Stimulated activated CD8-positive, alpha-beta memory T cell treated with anti-CD3 and anti-CD28 coated beads, Interleukin-4, amount 100 ng/mL, for 1 hour (primary cell): ENCODE results near the gene PRELP.
"Not testable (repeated sequence)": the region's sequence is repeated elsewhere in the genome, so short reads cannot be mapped to it uniquely, and the experiment has no call there.

ENCODE experiments used
- DNase-seq, 2 donors: peaks; one replicate each; pipeline ENCODE4 v3.0.0-alpha.2; 2020; ENCODE audit warnings: low read depth in 2 of 2, low spot score in 1 of 2

Gene PRELP

GRCh38 chr1:203453616-203454015 lies 22.0 kb upstream of the PRELP start:
- no peak for DNase-seq

- DNase-seq = no peak
Observed at GRCh38 chr1:203454986-203455471, 20.6 kb upstream of the PRELP start.

- DNase-seq = no peak
Observed at GRCh38 chr1:203455706-203456105, 19.9 kb upstream of the PRELP start.

- DNase-seq = no peak
Observed at GRCh38 chr1:203456577-203456976, 19.0 kb upstream of the PRELP start.

- no peak for DNase-seq
Observed at GRCh38 chr1:203458078-203458477, 17.5 kb upstream of the PRELP start.

GRCh38 chr1:203459671-203460201 lies 15.9 kb upstream of the PRELP start:
- no peak for DNase-seq

GRCh38 chr1:203461717-203462116 lies 13.9 kb upstream of the PRELP start:
- DNase-seq = no peak

GRCh38 chr1:203462143-203462542 lies 13.5 kb upstream of the PRELP start:
- DNase-seq = no peak

GRCh38 chr1:203462878-203463277 lies 12.7 kb upstream of the PRELP start:
- no peak for DNase-seq

GRCh38 chr1:203463469-203464062 lies 12.0 kb upstream of the PRELP start:
- no peak for DNase-seq

GRCh38 chr1:203464226-203464625 lies 11.4 kb upstream of the PRELP start:
- no peak for DNase-seq

GRCh38 chr1:203464743-203465142 lies 10.9 kb upstream of the PRELP start:
- DNase-seq = no peak

GRCh38 chr1:203465146-203465798 lies 10.3 kb upstream of the PRELP start:
- DNase-seq = no peak

- DNase-seq = no peak
Observed at GRCh38 chr1:203465948-203466347, 9.7 kb upstream of the PRELP start.

GRCh38 chr1:203466906-203467549 lies 8.6 kb upstream of the PRELP start:
- not testable (repeated sequence) for DNase-seq

- DNase-seq = no peak
Observed at GRCh38 chr1:203467550-203467921, 8.1 kb upstream of the PRELP start.

GRCh38 chr1:203468326-203468725 lies 7.3 kb upstream of the PRELP start:
- no peak for DNase-seq

GRCh38 chr1:203470240-203470639 lies 5.4 kb upstream of the PRELP start:
- DNase-seq = no peak

GRCh38 chr1:203471841-203472240 lies 3.8 kb upstream of the PRELP start:
- no peak for DNase-seq

GRCh38 chr1:203473281-203473680 lies 2.3 kb upstream of the PRELP start:
- DNase-seq = no peak

GRCh38 chr1:203473781-203474305 lies 1.8 kb upstream of the PRELP start:
- no peak for DNase-seq

GRCh38 chr1:203476216-203476814 lies 709 bp downstream of the PRELP start:
- no peak for DNase-seq
